ENCODE results near the gene SPRED2.

SPRED2 gene, protein sequence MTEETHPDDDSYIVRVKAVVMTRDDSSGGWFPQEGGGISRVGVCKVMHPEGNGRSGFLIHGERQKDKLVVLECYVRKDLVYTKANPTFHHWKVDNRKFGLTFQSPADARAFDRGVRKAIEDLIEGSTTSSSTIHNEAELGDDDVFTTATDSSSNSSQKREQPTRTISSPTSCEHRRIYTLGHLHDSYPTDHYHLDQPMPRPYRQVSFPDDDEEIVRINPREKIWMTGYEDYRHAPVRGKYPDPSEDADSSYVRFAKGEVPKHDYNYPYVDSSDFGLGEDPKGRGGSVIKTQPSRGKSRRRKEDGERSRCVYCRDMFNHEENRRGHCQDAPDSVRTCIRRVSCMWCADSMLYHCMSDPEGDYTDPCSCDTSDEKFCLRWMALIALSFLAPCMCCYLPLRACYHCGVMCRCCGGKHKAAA

DNA sequence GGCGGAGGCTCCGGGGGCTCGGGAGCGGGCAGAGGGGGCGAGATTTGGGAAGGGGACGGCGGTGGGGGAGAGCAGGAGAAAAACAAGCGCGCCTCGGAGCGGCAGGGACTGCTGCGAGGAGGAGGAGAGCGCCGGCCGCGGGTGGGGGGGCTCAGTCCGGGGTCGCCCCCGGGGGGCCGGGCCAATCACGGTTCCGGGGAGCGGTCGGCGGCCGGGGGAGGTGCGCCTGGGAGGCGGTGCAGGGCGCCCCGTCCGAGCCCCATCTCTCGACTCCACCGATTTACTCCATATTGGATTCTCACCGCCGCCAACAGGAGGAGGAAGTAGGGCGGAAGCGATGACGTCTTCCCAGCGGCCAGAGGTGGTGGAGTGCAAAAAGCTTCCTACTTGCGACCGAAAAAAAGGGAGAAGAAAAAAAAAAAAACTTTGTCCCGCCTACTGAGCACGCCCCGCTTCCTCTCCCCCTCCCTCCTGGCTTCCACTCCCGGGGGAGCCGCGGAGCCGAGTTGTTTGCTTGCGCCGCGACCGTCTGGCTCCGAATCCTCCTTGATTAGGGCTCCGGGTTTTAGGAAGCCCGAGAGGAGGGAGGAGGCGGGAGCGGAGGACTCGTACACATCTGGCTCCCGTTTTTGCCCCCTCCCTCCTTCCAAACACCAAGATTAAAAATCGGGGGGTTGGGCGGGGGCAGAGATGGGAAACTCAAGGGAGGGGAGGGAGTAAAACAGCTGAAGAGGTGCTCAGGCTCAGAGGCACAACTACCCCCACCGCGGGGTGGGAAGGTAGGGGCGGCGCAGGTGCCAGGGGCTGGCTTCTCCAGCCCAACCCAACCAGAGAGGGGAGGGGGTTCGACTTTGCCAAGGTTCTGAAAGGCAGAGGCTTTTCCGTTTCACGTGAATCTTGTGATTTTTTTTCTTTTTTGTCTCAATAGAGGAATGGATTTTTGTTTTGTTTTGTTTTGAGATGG lies at the start of gene SPRED2:
Gene SPRED2 (minus strand): TSS at position 373 of the 964 bp plus-strand sequence. CDS start 612 bp downstream, outside the sequence.
- H3K4me1 Mint-ChIP-seq (ENCODE audit: low read depth): peaks cover 19% of the 10 kb centered on the region
- peaks cover 52% of the 10 kb centered on the region for H3K27me3 Mint-ChIP-seq (ENCODE audit: low read depth)
- H3K4me3 Mint-ChIP-seq: peak within 1 kb of the TSS; percentile 91
- no peaks in the 10 kb centered on the region for H3K9me3 Mint-ChIP-seq
- peak within 1 kb of the TSS; percentile 85 for H3K27ac Mint-ChIP-seq
- no peaks in the 10 kb centered on the region for H3K36me3 Mint-ChIP-seq (ENCODE audit: low read depth)

DNA sequence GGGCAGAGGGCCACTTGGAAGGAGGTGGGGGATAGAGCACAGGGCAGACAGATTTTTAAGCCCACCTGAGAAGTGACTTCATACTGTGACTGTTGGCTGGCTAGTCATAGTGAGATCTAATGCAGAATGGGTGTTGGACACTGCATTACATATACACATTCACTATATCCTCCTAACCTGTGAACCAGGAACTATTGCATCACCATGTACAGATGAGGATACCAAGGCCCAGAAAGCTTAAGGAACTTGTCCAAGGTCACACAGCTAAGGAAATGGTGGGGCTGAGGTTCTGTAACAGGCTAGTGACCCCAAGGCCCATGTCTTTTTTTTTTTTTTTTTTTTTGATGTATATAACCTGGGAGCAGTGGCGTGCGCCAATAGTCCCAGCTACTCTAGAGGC lies 49.6 kb upstream of the SPRED2 start:
- H3K36me3 Mint-ChIP-seq (ENCODE audit: low read depth): no peaks in the 10 kb centered on the region
- H3K27ac Mint-ChIP-seq: no peak overlapping the region
- no peak overlapping the region for H3K4me3 Mint-ChIP-seq
- no peaks in the 10 kb centered on the region for H3K9me3 Mint-ChIP-seq
- H3K4me1 Mint-ChIP-seq (ENCODE audit: low read depth): no peaks in the 10 kb centered on the region
- peaks cover 4% of the 10 kb centered on the region for H3K27me3 Mint-ChIP-seq (ENCODE audit: low read depth)

- no peak overlapping the region for H3K27ac Mint-ChIP-seq
- H3K27me3 Mint-ChIP-seq (ENCODE audit: low read depth): peaks cover 4% of the 10 kb centered on the region
- no peaks in the 10 kb centered on the region for H3K4me1 Mint-ChIP-seq (ENCODE audit: low read depth)
These were observed 47.1 kb upstream of the SPRED2 start for GRCh38 chr2:65479524-65479923.

GRCh38 chr2:65478498-65479135 lies 46.2 kb upstream of the SPRED2 start:
- no peak overlapping the region for H3K27ac Mint-ChIP-seq
- H3K27me3 Mint-ChIP-seq (ENCODE audit: low read depth): peaks cover 4% of the 10 kb centered on the region
- no peaks in the 10 kb centered on the region for H3K4me1 Mint-ChIP-seq (ENCODE audit: low read depth)
- H3K36me3 Mint-ChIP-seq (ENCODE audit: low read depth): no peaks in the 10 kb centered on the region
- no peak overlapping the region for H3K4me3 Mint-ChIP-seq
- H3K9me3 Mint-ChIP-seq: peaks cover 15% of the 10 kb centered on the region

More at GRCh38 chr2:65479524-65479923, 47.1 kb upstream of the SPRED2 start:
- no peaks in the 10 kb centered on the region for H3K36me3 Mint-ChIP-seq (ENCODE audit: low read depth)
- no peak overlapping the region for H3K4me3 Mint-ChIP-seq
- peaks cover 5% of the 10 kb centered on the region for H3K9me3 Mint-ChIP-seq

DNA sequence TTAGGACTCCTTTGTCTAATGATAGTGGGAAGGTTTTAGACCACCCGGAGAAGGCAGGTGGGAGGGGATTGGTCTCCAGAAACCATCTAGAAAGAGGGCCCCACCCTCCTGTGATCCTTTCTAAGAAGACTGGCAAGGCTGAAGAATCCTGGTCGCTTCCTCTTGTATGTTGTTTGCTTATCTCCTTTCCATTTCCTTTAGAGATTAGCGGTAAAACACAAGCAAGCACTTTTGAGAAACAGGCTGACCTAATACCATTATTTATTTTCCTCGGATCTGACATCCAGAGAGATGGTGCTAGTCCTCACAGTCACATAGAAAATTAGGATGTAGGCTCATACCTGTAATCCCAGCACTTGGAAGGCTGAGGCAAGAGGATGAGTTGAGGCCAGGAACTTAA lies 45.2 kb upstream of the SPRED2 start:
- peaks cover 15% of the 10 kb centered on the region for H3K9me3 Mint-ChIP-seq
- H3K27me3 Mint-ChIP-seq (ENCODE audit: low read depth): no peaks in the 10 kb centered on the region
- H3K27ac Mint-ChIP-seq: no peak overlapping the region
- no peaks in the 10 kb centered on the region for H3K36me3 Mint-ChIP-seq (ENCODE audit: low read depth)
- H3K4me1 Mint-ChIP-seq (ENCODE audit: low read depth): no peaks in the 10 kb centered on the region
- no peak overlapping the region for H3K4me3 Mint-ChIP-seq

GRCh38 chr2:65476778-65477177 lies 44.4 kb upstream of the SPRED2 start:
- H3K9me3 Mint-ChIP-seq: peaks cover 15% of the 10 kb centered on the region

DNA sequence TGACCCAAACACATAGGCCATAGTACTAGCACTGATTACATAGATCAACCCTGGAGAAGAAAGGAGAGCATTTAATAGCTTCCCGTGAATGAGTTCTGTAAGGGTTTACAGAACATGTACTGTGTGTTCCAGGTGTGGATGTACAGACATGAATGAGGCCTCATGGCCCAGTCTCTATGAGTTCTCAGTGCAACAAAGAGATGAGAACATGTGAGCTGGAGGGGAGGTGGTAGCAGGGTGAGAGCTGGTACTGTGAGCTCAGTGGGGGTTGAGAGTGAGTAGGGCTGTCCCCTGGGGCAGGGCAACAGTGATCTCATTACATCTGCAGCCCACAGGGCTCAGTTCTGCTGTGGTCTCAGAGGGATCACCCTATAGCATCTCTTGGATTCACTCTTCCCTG lies 42.6 kb upstream of the SPRED2 start:
- Mint-ChIP-seq H3K27me3 (ENCODE audit: low read depth) (no peaks in the 10 kb centered on the region), H3K4me1 (ENCODE audit: low read depth) (no peaks in the 10 kb centered on the region), H3K9me3 (peaks cover 15% of the 10 kb centered on the region), H3K36me3 (ENCODE audit: low read depth) (no peaks in the 10 kb centered on the region), H3K4me3 (no peak overlapping the region), H3K27ac (no peak overlapping the region)

More at GRCh38 chr2:65476778-65477177, 44.4 kb upstream of the SPRED2 start:
- H3K27ac Mint-ChIP-seq: no peak overlapping the region
- no peaks in the 10 kb centered on the region for H3K36me3 Mint-ChIP-seq (ENCODE audit: low read depth)
- no peak overlapping the region for H3K4me3 Mint-ChIP-seq
- no peaks in the 10 kb centered on the region for H3K27me3 Mint-ChIP-seq (ENCODE audit: low read depth)
- no peaks in the 10 kb centered on the region for H3K4me1 Mint-ChIP-seq (ENCODE audit: low read depth)

GRCh38 chr2:65473045-65473444 lies 40.6 kb upstream of the SPRED2 start:
- Mint-ChIP-seq H3K36me3 (ENCODE audit: low read depth) (no peaks in the 10 kb centered on the region), H3K9me3 (peaks cover 15% of the 10 kb centered on the region), H3K4me3 (no peak overlapping the region), H3K27ac (no peak overlapping the region), H3K4me1 (ENCODE audit: low read depth) (no peaks in the 10 kb centered on the region), H3K27me3 (ENCODE audit: low read depth) (peaks cover 4% of the 10 kb centered on the region)

GRCh38 chr2:65471409-65471808 lies 39.0 kb upstream of the SPRED2 start:
- H3K4me3 Mint-ChIP-seq: no peak overlapping the region
- no peaks in the 10 kb centered on the region for H3K4me1 Mint-ChIP-seq (ENCODE audit: low read depth)
- no peak overlapping the region for H3K27ac Mint-ChIP-seq
- H3K36me3 Mint-ChIP-seq (ENCODE audit: low read depth): no peaks in the 10 kb centered on the region
- peaks cover 15% of the 10 kb centered on the region for H3K9me3 Mint-ChIP-seq
- H3K27me3 Mint-ChIP-seq (ENCODE audit: low read depth): peaks cover 4% of the 10 kb centered on the region

- Mint-ChIP-seq H3K4me3 (no peak overlapping the region), H3K4me1 (ENCODE audit: low read depth) (no peaks in the 10 kb centered on the region), H3K27ac (no peak overlapping the region)
These were observed 34.2 kb upstream of the SPRED2 start for GRCh38 chr2:65466551-65466950.

DNA sequence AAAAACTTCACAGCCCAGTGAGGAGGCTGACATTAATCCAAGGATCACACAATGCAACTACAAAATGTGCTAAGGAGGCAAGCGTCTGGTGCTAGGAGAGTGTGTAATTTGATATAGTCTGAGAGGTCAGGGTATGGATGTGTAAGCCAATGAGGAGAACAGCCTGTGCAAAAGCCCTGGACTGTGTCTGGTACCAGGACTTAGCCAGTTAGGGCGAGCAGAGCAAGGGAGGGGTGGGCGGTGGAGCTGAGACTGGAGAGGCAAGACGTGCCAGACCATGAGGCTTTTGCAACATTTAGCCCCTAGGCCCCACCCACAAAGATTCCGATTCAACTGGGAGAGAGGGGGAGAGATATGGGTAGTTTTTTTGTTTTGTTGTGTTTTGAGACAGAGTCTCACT lies 33.5 kb upstream of the SPRED2 start:
- H3K9me3 Mint-ChIP-seq: no peaks in the 10 kb centered on the region
- H3K4me1 Mint-ChIP-seq (ENCODE audit: low read depth): no peaks in the 10 kb centered on the region
- H3K36me3 Mint-ChIP-seq (ENCODE audit: low read depth): no peaks in the 10 kb centered on the region
- H3K27me3 Mint-ChIP-seq (ENCODE audit: low read depth): peaks cover 29% of the 10 kb centered on the region
- no peak overlapping the region for H3K27ac Mint-ChIP-seq
- H3K4me3 Mint-ChIP-seq: no peak overlapping the region

More at GRCh38 chr2:65466551-65466950, 34.2 kb upstream of the SPRED2 start:
- H3K9me3 Mint-ChIP-seq: no peaks in the 10 kb centered on the region
- peaks cover 22% of the 10 kb centered on the region for H3K27me3 Mint-ChIP-seq (ENCODE audit: low read depth)
- H3K36me3 Mint-ChIP-seq (ENCODE audit: low read depth): no peaks in the 10 kb centered on the region

- no peak overlapping the region for H3K4me3 Mint-ChIP-seq
- no peaks in the 10 kb centered on the region for H3K36me3 Mint-ChIP-seq (ENCODE audit: low read depth)
- H3K27ac Mint-ChIP-seq: no peak overlapping the region
- no peaks in the 10 kb centered on the region for H3K9me3 Mint-ChIP-seq
- H3K4me1 Mint-ChIP-seq (ENCODE audit: low read depth): no peaks in the 10 kb centered on the region
- peaks cover 34% of the 10 kb centered on the region for H3K27me3 Mint-ChIP-seq (ENCODE audit: low read depth)
These were observed 32.7 kb upstream of the SPRED2 start for GRCh38 chr2:65465124-65465523.

- Mint-ChIP-seq H3K9me3 (no peaks in the 10 kb centered on the region), H3K27ac (no peak overlapping the region), H3K4me1 (ENCODE audit: low read depth) (no peaks in the 10 kb centered on the region), H3K36me3 (ENCODE audit: low read depth) (no peaks in the 10 kb centered on the region), H3K4me3 (no peak overlapping the region), H3K27me3 (ENCODE audit: low read depth) (peaks cover 39% of the 10 kb centered on the region)
These were observed 32.2 kb upstream of the SPRED2 start for GRCh38 chr2:65464604-65465003.

DNA sequence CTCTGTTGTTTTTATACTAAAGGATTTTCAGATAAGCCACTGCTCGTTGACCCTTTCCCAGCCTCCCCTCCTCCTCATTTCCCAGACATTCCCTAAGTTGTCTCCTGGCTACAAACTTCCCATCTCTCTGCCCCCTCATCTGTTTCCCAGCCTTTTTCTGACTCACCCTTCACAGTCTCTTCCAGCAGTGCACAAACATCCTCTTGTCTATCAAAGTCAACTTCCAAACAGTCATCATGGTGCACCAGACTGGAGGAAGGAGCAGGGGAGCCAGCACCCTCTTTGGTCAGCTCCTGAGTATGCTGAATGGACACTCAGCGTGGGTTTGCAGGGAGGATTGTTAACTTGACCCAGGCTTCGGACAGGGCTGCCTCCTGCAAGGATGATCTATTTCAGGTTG lies 26.6 kb upstream of the SPRED2 start:
- no peak overlapping the region for H3K4me3 Mint-ChIP-seq
- no peaks in the 10 kb centered on the region for H3K36me3 Mint-ChIP-seq (ENCODE audit: low read depth)
- H3K9me3 Mint-ChIP-seq: no peaks in the 10 kb centered on the region
- peaks cover 58% of the 10 kb centered on the region for H3K27me3 Mint-ChIP-seq (ENCODE audit: low read depth)
- H3K4me1 Mint-ChIP-seq (ENCODE audit: low read depth): no peaks in the 10 kb centered on the region
- H3K27ac Mint-ChIP-seq: no peak overlapping the region

All from T-helper 1 cell treated with Interleukin-12 subunit alpha and Interleukin-12 subunit beta and Interleukin-4 antibody, amounts not matched to agents 30 μg/mL and 1 μg/mL, for 36 hours (primary cell).